Measurements from ENCODE around the gene LMF1.
"Not testable (repeated sequence)": the region's sequence is repeated elsewhere in the genome, so short reads cannot be mapped to it uniquely, and the experiment has no call there.

The LMF1 gene

GRCh38 chr16:890217-890616 lies 80.6 kb downstream of the LMF1 start:
- no peak for DNase-seq

- no peak for DNase-seq
Observed at GRCh38 chr16:889586-889985, 81.2 kb downstream of the LMF1 start.

- no peak for DNase-seq
Observed at GRCh38 chr16:888901-889570, 81.7 kb downstream of the LMF1 start.

GRCh38 chr16:888456-888855 lies 82.3 kb downstream of the LMF1 start:
- DNase-seq: not testable (repeated sequence)

GRCh38 chr16:887846-888245 lies 82.9 kb downstream of the LMF1 start:
- DNase-seq: no peak

GRCh38 chr16:886802-887731 lies 83.7 kb downstream of the LMF1 start:
- DNase-seq: no peak

GRCh38 chr16:886084-886543 lies 84.7 kb downstream of the LMF1 start:
- no peak for DNase-seq

GRCh38 chr16:885391-885790 lies 85.4 kb downstream of the LMF1 start:
- DNase-seq: no peak

- no peak for DNase-seq
Observed at GRCh38 chr16:884232-884631, 86.6 kb downstream of the LMF1 start.

- DNase-seq: no peak
Observed at GRCh38 chr16:883781-884180, 87.0 kb downstream of the LMF1 start.

- DNase-seq: no peak
Observed at GRCh38 chr16:883340-883739, 87.4 kb downstream of the LMF1 start.

- DNase-seq: not testable (repeated sequence)
Observed at GRCh38 chr16:882671-883070, 88.1 kb downstream of the LMF1 start.

GRCh38 chr16:882256-882655 lies 88.5 kb downstream of the LMF1 start:
- no peak for DNase-seq

- no peak for DNase-seq
Observed at GRCh38 chr16:881219-882097, 89.3 kb downstream of the LMF1 start.

- no peak for DNase-seq
Observed at GRCh38 chr16:880471-881171, 90.2 kb downstream of the LMF1 start.

GRCh38 chr16:879986-880385 lies 90.8 kb downstream of the LMF1 start:
- no peak for DNase-seq

GRCh38 chr16:879461-879861 lies 91.3 kb downstream of the LMF1 start:
- DNase-seq: no peak

- DNase-seq: no peak
Observed at GRCh38 chr16:878886-879285, 91.9 kb downstream of the LMF1 start.

GRCh38 chr16:878072-878784 lies 92.6 kb downstream of the LMF1 start:
- no peak for DNase-seq

GRCh38 chr16:877242-878071 lies 93.3 kb downstream of the LMF1 start:
- DNase-seq: no peak

Data from activated CD8-positive, alpha-beta memory T cell treated with anti-CD3 and anti-CD28 coated beads for 24 hours (primary cell).